Placental epithelial cell (primary cell): ENCODE measurements around the gene ATIC. TPM values are rescaled to one million over a fixed set of nuclear protein-coding genes. Genes with fewer than 3 reads are reported as not detected.

Source experiments
- total RNA-seq: library from RNA; depleted of rRNA; stranded (reverse); fragments of >200 nt; gene quantifications from 2 replicates; pipeline ENCODE4 v1.2.3, GENCODE V29; 2012

Gene ATIC
- 19.4 and 21.2 TPM in 2 replicates for total RNA-seq

GRCh38 chr2:215311625-215312396 lies at the start of gene ATIC:
ATIC (plus strand) TSS chr2:215312059; CDS start chr2:215312143, 84 bp downstream.

Other genes with a start within 250 kb of the ATIC start
- gene ABCA12, start 173.4 kb upstream of the ATIC start, total RNA-seq, result 2.0 and 12.6 TPM in 2 replicates
- 15,002 and 24,051 TPM in 2 replicates for gene FN1, start 124.0 kb downstream of the ATIC start, total RNA-seq